NB4 (cell line): ENCODE results near the gene CRTAC1.

Experiments
- DNase-seq: peaks from one replicate; pipeline ENCODE4 v3.0.0; 2010; ENCODE audit warnings: low read depth
- H3K4me3 ChIP-seq: one replicate; pipeline ENCODE4 v1.5.1; 2011; ENCODE audit warnings: mild to moderate bottlenecking, low read depth, low read length, moderate library complexity
- CTCF ChIP-seq: IDR thresholded peaks from one replicate; pipeline ENCODE4 v1.5.1; 2012; ENCODE audit warnings: low read depth, low read length
- MAX ChIP-seq: IDR thresholded peaks from 2 replicates; pipeline ENCODE4 v1.6.1; 2011; ENCODE audit warnings: low read depth, low read length
- MYC ChIP-seq: IDR thresholded peaks from 2 replicates; pipeline ENCODE4 v1.6.1; 2011; ENCODE audit warnings: low read depth, low read length
- POLR2A ChIP-seq: IDR thresholded peaks from 2 replicates; pipeline ENCODE4 v1.6.1; 2011; ENCODE audit warnings: mild to moderate bottlenecking; ENCODE audit not compliant: insufficient read length; ENCODE audit errors: extremely low read depth

CRTAC1 gene

GRCh38 chr10:97869091-97870042 lies 161.1 kb downstream of the CRTAC1 start:
- TF ChIP-seq MYC: peak; percentile 94
- TF ChIP-seq CTCF: peak; percentile 94
- peak; percentile 93 for TF ChIP-seq MAX
- TF ChIP-seq POLR2A: peak; percentile 25
- no peak overlapping the region for H3K4me3 ChIP-seq
- peak; percentile 96 for DNase-seq

GRCh38 chr10:97868134-97868685 lies 162.2 kb downstream of the CRTAC1 start:
- TF ChIP-seq POLR2A (no peak), MYC (no peak), MAX (no peak), CTCF (no peak)
- DNase-seq: no peak
- H3K4me3 ChIP-seq: no peak overlapping the region

- TF ChIP-seq POLR2A (no peak), CTCF (no peak), MYC (no peak), MAX (no peak)
- no peak for DNase-seq
- no peak overlapping the region for H3K4me3 ChIP-seq
Measured at GRCh38 chr10:97867220-97867800, 163.1 kb downstream of the CRTAC1 start.

- no peak for TF ChIP-seq MYC
- TF ChIP-seq CTCF: no peak
- TF ChIP-seq POLR2A: no peak
- no peak; the same call in 1 of the 2 replicates for TF ChIP-seq MAX
- H3K4me3 ChIP-seq: no peak overlapping the region
- DNase-seq: no peak
Measured at GRCh38 chr10:97866524-97867219, 163.7 kb downstream of the CRTAC1 start.

- H3K4me3 ChIP-seq: no peak overlapping the region
- TF ChIP-seq MAX: no peak
- TF ChIP-seq MYC: no peak
- no peak for TF ChIP-seq CTCF
- no peak for TF ChIP-seq POLR2A
- DNase-seq: no peak
Measured at GRCh38 chr10:97865488-97865887, 164.9 kb downstream of the CRTAC1 start.
